ENCODE measurements around the gene SMARCB1.

The SMARCB1 gene

GRCh38 chr22:23781065-23781464 is 5.7 kb upstream of the SMARCB1 start:
- DNase-seq: no peak

GRCh38 chr22:23781511-23782183 is 5.1 kb upstream of the SMARCB1 start:
- DNase-seq: no peak

GRCh38 chr22:23782252-23782651 is 4.5 kb upstream of the SMARCB1 start:
- no peak for DNase-seq

- DNase-seq: no peak
These were observed 4.1 kb upstream of the SMARCB1 start for GRCh38 chr22:23782703-23783102.

GRCh38 chr22:23783265-23784150 is 3.3 kb upstream of the SMARCB1 start:
- DNase-seq: no peak

- DNase-seq: no peak
These were observed 2.5 kb upstream of the SMARCB1 start for GRCh38 chr22:23784215-23784732.

- DNase-seq: no peak
These were observed 480 bp upstream of the SMARCB1 start for GRCh38 chr22:23786261-23786710.

- DNase-seq: no peak
These were observed 782 bp downstream of the SMARCB1 start for GRCh38 chr22:23787600-23787896.

- no peak for DNase-seq
These were observed 1.1 kb downstream of the SMARCB1 start for GRCh38 chr22:23787910-23788309.

GRCh38 chr22:23789121-23789520 is 2.4 kb downstream of the SMARCB1 start:
- DNase-seq: no peak

- no peak for DNase-seq
These were observed 2.9 kb downstream of the SMARCB1 start for GRCh38 chr22:23789638-23790037.

- DNase-seq: no peak
These were observed 4.3 kb downstream of the SMARCB1 start for GRCh38 chr22:23790819-23791737.

- DNase-seq: no peak
These were observed 5.2 kb downstream of the SMARCB1 start for GRCh38 chr22:23791738-23792645.

- DNase-seq: no peak
These were observed 6.6 kb downstream of the SMARCB1 start for GRCh38 chr22:23793326-23793725.

GRCh38 chr22:23796461-23796860 is 9.7 kb downstream of the SMARCB1 start:
- DNase-seq: no peak

- no peak for DNase-seq
These were observed 13.8 kb downstream of the SMARCB1 start for GRCh38 chr22:23800297-23801237.

- no peak for DNase-seq
These were observed 14.6 kb downstream of the SMARCB1 start for GRCh38 chr22:23801238-23801821.

- no peak for DNase-seq
These were observed 15.2 kb downstream of the SMARCB1 start for GRCh38 chr22:23801886-23802377.

GRCh38 chr22:23803001-23803819 is 16.4 kb downstream of the SMARCB1 start:
- no peak for DNase-seq
